ENCODE results near the gene ADAMTS12. TPM values are rescaled to one million over a fixed set of nuclear protein-coding genes. Genes with fewer than 3 reads are reported as not detected.

Gene ADAMTS12
- total and polyA plus RNA-seq, 5 donors from 2014 or later: not detected

DNA sequence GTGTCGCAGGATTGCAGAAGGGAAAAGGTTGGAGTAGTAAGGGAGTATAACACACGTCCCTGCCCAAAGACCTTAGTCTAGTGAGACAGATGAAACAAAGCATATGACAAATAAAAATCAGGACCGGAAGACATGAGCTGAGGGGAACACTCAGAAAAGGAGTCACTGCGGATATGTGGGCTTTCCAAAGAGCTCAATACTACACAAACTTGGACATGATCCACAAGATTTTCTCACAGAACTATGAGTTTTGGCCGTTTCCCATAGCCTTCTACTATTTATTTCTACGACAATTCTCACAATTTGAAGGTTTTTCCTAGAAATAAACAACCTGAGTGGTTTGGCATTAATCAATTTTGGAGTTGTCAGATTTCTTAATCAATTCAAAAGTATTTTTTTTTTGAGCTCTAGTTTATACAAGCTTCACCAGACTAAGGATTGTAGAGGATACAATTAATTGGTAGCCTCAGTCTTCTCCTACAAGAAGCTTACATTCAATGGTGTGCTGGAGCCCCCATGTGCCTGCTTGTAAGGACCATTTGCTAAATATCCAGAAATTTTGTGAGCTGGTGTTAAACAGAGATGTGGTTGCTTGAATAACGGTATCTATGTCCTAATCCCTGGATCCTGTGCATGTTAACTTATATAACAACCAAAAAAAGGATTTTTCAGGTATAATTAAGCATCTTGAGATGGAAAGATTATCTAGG lies 91.4 kb downstream of the ADAMTS12 start:
- no peak overlapping the region for H3K27ac Mint-ChIP-seq
- no peaks in the 10 kb centered on the region for H3K36me3 Mint-ChIP-seq
- H3K27me3 Mint-ChIP-seq: no peaks in the 10 kb centered on the region
- H3K4me1 Mint-ChIP-seq: no peaks in the 10 kb centered on the region
- peaks cover 0 to 2% (median 0%) of the 10 kb centered on the region in 7 donors for H3K9me3 Mint-ChIP-seq
- DNase-seq (no peak), ATAC-seq (ENCODE audit: low read depth in 2 of 2) (no peak)
- no peak overlapping the region for H3K27ac ChIP-seq (ENCODE audit: insufficient read depth, low read length, poor library complexity, severe bottlenecking)
- no peaks in the 10 kb centered on the region for H3K36me3 ChIP-seq (ENCODE audit: control insufficient read depth, insufficient read depth, low read length)
- no peaks in the 10 kb centered on the region for H3K27me3 ChIP-seq (ENCODE audit: control insufficient read depth, insufficient read depth, low read length)
- no peaks in the 10 kb centered on the region for H3K9me3 ChIP-seq (ENCODE audit: control insufficient read depth in 2 of 2, low read length in 2 of 2)
- no peak overlapping the region for H3K4me3 ChIP-seq (ENCODE audit: low read depth, low read length)
- no peaks in the 10 kb centered on the region for H3K4me1 ChIP-seq (ENCODE audit: control insufficient read depth, insufficient read depth, low read length, poor library complexity, severe bottlenecking)
- no peak overlapping the region for H3K4me3 Mint-ChIP-seq

DNA sequence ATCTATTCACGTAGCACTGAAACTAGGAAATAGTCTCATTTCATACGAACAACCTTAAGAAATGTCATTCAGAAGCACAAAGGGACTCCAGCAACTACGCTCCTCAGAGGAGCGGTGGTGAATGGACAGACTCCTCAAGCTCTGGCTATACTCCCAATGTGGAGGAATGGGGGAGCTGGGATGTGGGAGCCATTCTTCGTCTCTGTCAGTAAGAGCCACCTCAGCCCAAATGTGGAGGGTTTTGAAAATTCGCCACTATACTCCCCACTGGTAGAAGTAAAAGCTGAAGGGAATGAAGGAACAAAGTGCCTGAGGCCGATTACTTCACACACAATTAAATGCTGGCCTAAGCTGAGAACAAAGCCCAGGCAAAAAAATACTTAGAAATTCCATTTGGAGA lies 96.3 kb downstream of the ADAMTS12 start:
- H3K4me1 Mint-ChIP-seq: no peaks in the 10 kb centered on the region

DNA sequence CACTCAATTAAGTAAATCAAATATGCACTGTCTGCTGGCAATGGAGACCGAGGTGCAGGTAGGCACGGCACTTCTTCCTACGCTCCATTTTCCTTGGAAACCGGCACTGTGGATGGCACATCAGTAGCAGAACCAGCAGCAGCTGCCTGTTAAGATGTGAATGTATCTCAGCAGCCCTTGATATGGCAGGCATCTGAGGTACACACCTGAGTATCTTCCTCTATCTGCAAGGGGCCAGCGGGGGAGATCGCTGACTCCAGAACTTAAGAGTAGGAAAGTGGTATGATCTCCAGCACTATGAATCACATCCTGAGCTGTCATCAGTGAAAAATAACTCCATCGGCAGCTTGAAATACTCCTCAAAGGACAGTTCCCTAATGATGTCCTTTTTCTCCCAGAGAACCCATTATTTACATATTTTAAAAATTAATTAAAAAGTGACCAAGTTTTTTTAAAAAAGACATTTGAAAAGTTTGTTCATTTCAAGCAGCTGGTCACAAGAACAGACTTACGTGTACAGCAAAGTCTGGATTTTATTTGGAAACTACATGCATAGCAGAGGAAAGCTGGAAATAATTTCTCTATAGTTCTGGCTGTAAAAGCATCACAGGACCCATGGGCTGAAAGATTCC lies 97.1 kb downstream of the ADAMTS12 start:
- Mint-ChIP-seq H3K4me3 (no peak overlapping the region), H3K27me3 (no peaks in the 10 kb centered on the region), H3K27ac (no peak overlapping the region), H3K9me3 (peaks cover 0 to 2% (median 0%) of the 10 kb centered on the region in 7 donors), H3K36me3 (no peaks in the 10 kb centered on the region), H3K4me1 (no peaks in the 10 kb centered on the region)
- Histone ChIP-seq H3K27me3 (ENCODE audit: control insufficient read depth, insufficient read depth, low read length) (no peaks in the 10 kb centered on the region), H3K36me3 (ENCODE audit: control insufficient read depth, insufficient read depth, low read length) (no peaks in the 10 kb centered on the region), H3K9me3 (ENCODE audit: control insufficient read depth in 2 of 2, low read length in 2 of 2) (no peaks in the 10 kb centered on the region), H3K4me3 (ENCODE audit: low read depth, low read length) (no peak overlapping the region), H3K27ac (ENCODE audit: insufficient read depth, low read length, poor library complexity, severe bottlenecking) (no peak overlapping the region), H3K4me1 (ENCODE audit: control insufficient read depth, insufficient read depth, low read length, poor library complexity, severe bottlenecking) (no peaks in the 10 kb centered on the region)
- ATAC-seq (ENCODE audit: low read depth in 2 of 2) (no peak), DNase-seq (no peak)

More for the DNA sequence above, 96.3 kb downstream of the ADAMTS12 start:
- Histone ChIP-seq H3K27me3 (ENCODE audit: control insufficient read depth, insufficient read depth, low read length) (no peaks in the 10 kb centered on the region), H3K4me1 (ENCODE audit: control insufficient read depth, insufficient read depth, low read length, poor library complexity, severe bottlenecking) (no peaks in the 10 kb centered on the region), H3K36me3 (ENCODE audit: control insufficient read depth, insufficient read depth, low read length) (no peaks in the 10 kb centered on the region), H3K4me3 (ENCODE audit: low read depth, low read length) (no peak overlapping the region), H3K27ac (ENCODE audit: insufficient read depth, low read length, poor library complexity, severe bottlenecking) (no peak overlapping the region), H3K9me3 (ENCODE audit: control insufficient read depth in 2 of 2, low read length in 2 of 2) (no peaks in the 10 kb centered on the region)
- Mint-ChIP-seq H3K4me3 (no peak overlapping the region), H3K27ac (no peak overlapping the region), H3K9me3 (peaks cover 0 to 2% (median 0%) of the 10 kb centered on the region in 7 donors), H3K36me3 (no peaks in the 10 kb centered on the region), H3K27me3 (no peaks in the 10 kb centered on the region)
- DNase-seq (no peak), ATAC-seq (ENCODE audit: low read depth in 2 of 2) (no peak)

DNA sequence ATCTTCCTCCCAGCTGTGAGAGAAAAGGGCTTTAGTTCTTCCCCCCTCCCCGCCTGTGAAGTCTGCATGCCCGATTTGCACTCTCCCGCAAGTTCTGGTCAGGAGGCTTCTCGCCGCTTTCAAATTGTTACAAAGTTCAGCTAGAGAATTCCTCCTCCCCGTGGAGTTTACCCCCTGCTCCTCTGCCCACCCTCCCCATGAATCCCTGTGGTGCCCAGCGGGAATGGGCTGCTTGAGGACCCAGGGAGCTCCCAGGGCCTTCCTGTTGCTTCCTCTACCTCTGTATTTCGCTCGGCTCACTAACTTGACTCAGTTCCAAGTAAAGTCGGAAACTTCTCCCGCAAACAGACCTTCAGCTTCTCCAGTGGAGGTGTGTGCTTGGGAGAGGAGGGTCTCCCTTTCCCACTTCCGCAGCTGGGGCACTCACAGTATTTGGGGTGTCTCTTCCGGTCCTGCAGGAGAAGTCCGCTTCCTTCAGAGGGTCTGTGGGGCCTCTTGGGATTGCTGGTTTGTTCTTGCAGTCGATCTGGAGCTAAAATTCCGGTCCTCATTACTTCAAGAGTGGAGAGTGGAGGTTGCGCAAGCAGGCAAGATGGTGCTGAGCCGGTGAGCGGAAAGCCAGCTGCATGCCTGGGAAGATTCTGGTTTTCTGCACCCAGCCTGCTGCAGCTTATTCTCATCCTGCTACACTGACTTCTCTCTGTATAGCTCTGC lies 97.8 kb downstream of the ADAMTS12 start:
- no peak overlapping the region for H3K4me3 Mint-ChIP-seq
- H3K27ac Mint-ChIP-seq: no peak overlapping the region
- DNase-seq (no peak), ATAC-seq (ENCODE audit: low read depth in 2 of 2) (no peak)
- no peaks in the 10 kb centered on the region for H3K36me3 ChIP-seq (ENCODE audit: control insufficient read depth, insufficient read depth, low read length)
- H3K4me3 ChIP-seq (ENCODE audit: low read depth, low read length): no peak overlapping the region
- no peaks in the 10 kb centered on the region for H3K27me3 ChIP-seq (ENCODE audit: control insufficient read depth, insufficient read depth, low read length)
- H3K9me3 ChIP-seq (ENCODE audit: control insufficient read depth in 2 of 2, low read length in 2 of 2): no peaks in the 10 kb centered on the region
- H3K9me3 Mint-ChIP-seq: peaks cover 0 to 2% (median 0%) of the 10 kb centered on the region in 7 donors
- no peaks in the 10 kb centered on the region for H3K36me3 Mint-ChIP-seq
- no peaks in the 10 kb centered on the region for H3K4me1 Mint-ChIP-seq
- H3K4me1 ChIP-seq (ENCODE audit: control insufficient read depth, insufficient read depth, low read length, poor library complexity, severe bottlenecking): no peaks in the 10 kb centered on the region
- H3K27ac ChIP-seq (ENCODE audit: insufficient read depth, low read length, poor library complexity, severe bottlenecking): no peak overlapping the region
- no peaks in the 10 kb centered on the region for H3K27me3 Mint-ChIP-seq

GRCh38 chr5:33793276-33793675 lies 98.5 kb downstream of the ADAMTS12 start:
- H3K27ac Mint-ChIP-seq: no peak overlapping the region
- H3K36me3 Mint-ChIP-seq: no peaks in the 10 kb centered on the region
- H3K4me3 Mint-ChIP-seq: no peak overlapping the region
- H3K9me3 ChIP-seq (ENCODE audit: control insufficient read depth in 2 of 2, low read length in 2 of 2): no peaks in the 10 kb centered on the region
- no peaks in the 10 kb centered on the region for H3K27me3 Mint-ChIP-seq
- DNase-seq (no peak), ATAC-seq (ENCODE audit: low read depth in 2 of 2) (no peak)
- H3K9me3 Mint-ChIP-seq: peaks cover 0 to 2% (median 0%) of the 10 kb centered on the region in 7 donors
- H3K4me3 ChIP-seq (ENCODE audit: low read depth, low read length): no peak overlapping the region
- H3K4me1 Mint-ChIP-seq: no peaks in the 10 kb centered on the region
- H3K27me3 ChIP-seq (ENCODE audit: control insufficient read depth, insufficient read depth, low read length): no peaks in the 10 kb centered on the region
- H3K36me3 ChIP-seq (ENCODE audit: control insufficient read depth, insufficient read depth, low read length): no peaks in the 10 kb centered on the region
- no peaks in the 10 kb centered on the region for H3K4me1 ChIP-seq (ENCODE audit: control insufficient read depth, insufficient read depth, low read length, poor library complexity, severe bottlenecking)
- no peak overlapping the region for H3K27ac ChIP-seq (ENCODE audit: insufficient read depth, low read length, poor library complexity, severe bottlenecking)

DNA sequence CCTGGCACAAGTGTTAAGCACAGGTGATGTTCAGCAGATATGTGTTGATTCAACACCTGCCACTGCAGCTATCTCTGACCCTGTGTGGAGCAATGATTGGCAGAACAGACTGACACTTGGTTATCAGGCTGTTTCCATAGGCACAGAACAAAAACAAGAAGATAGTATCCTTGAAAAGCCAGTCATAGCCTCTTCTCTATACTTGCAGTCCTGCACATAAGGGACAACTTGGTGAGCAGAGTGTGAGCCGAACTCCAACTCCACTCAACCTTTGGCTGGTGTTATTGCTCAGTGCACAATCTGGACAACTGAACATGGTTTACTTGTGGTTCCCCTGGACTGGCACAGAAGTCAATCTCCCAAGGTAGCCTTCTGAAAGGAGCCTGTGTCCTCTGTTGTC lies 99.2 kb downstream of the ADAMTS12 start:
- Histone ChIP-seq H3K9me3 (ENCODE audit: control insufficient read depth in 2 of 2, low read length in 2 of 2) (no peaks in the 10 kb centered on the region), H3K4me3 (ENCODE audit: low read depth, low read length) (no peak overlapping the region), H3K27ac (ENCODE audit: insufficient read depth, low read length, poor library complexity, severe bottlenecking) (no peak overlapping the region), H3K36me3 (ENCODE audit: control insufficient read depth, insufficient read depth, low read length) (no peaks in the 10 kb centered on the region), H3K27me3 (ENCODE audit: control insufficient read depth, insufficient read depth, low read length) (no peaks in the 10 kb centered on the region), H3K4me1 (ENCODE audit: control insufficient read depth, insufficient read depth, low read length, poor library complexity, severe bottlenecking) (no peaks in the 10 kb centered on the region)
- peaks cover 0 to 2% (median 0%) of the 10 kb centered on the region in 7 donors for H3K9me3 Mint-ChIP-seq
- H3K4me1 Mint-ChIP-seq: no peaks in the 10 kb centered on the region
- H3K36me3 Mint-ChIP-seq: no peaks in the 10 kb centered on the region
- DNase-seq (no peak), ATAC-seq (ENCODE audit: low read depth in 2 of 2) (no peak)
- peak overlapping the region in 1 of 3 donors; percentile 12 for H3K27ac Mint-ChIP-seq
- H3K27me3 Mint-ChIP-seq: no peaks in the 10 kb centered on the region
- no peak overlapping the region for H3K4me3 Mint-ChIP-seq

GRCh38 chr5:33789567-33789957 lies 102.2 kb downstream of the ADAMTS12 start:
- H3K4me3 Mint-ChIP-seq: no peak overlapping the region
- no peaks in the 10 kb centered on the region for H3K4me1 ChIP-seq (ENCODE audit: control insufficient read depth, insufficient read depth, low read length, poor library complexity, severe bottlenecking)
- H3K4me3 ChIP-seq (ENCODE audit: low read depth, low read length): no peak overlapping the region
- no peaks in the 10 kb centered on the region for H3K36me3 Mint-ChIP-seq
- no peak overlapping the region for H3K27ac Mint-ChIP-seq
- H3K4me1 Mint-ChIP-seq: no peaks in the 10 kb centered on the region
- ATAC-seq (ENCODE audit: low read depth in 2 of 2): no peak
- DNase-seq: no peak
- no peaks in the 10 kb centered on the region for H3K36me3 ChIP-seq (ENCODE audit: control insufficient read depth, insufficient read depth, low read length)
- no peak overlapping the region for H3K27ac ChIP-seq (ENCODE audit: insufficient read depth, low read length, poor library complexity, severe bottlenecking)
- peaks cover 0 to 6% (median 0%) of the 10 kb centered on the region in 7 donors for H3K9me3 Mint-ChIP-seq
- H3K27me3 Mint-ChIP-seq: no peaks in the 10 kb centered on the region
- H3K27me3 ChIP-seq (ENCODE audit: control insufficient read depth, insufficient read depth, low read length): no peaks in the 10 kb centered on the region
- no peaks in the 10 kb centered on the region for H3K9me3 ChIP-seq (ENCODE audit: control insufficient read depth in 2 of 2, low read length in 2 of 2)

Data from CD4-positive, CD25-positive, alpha-beta regulatory T cell (primary cell).